PC-9 (cell line): ENCODE results near the gene SUGCT. TPM values are rescaled to one million over a fixed set of nuclear protein-coding genes. Genes with fewer than 3 reads are reported as not detected.

ENCODE experiments used
- Bru-seq: library from RNA; stranded (reverse); fragments of 400-500 nt; gene quantifications from one replicate; lab custom pipeline; 2021; lab: Mats Ljungman, UMichigan
- BruChase-seq, 2 experiments: library from RNA; stranded (reverse); fragments of 400-500 nt; gene quantifications; one replicate each; lab custom pipeline; 2021; lab: Mats Ljungman, UMichigan
- BruUV-seq: library from RNA; stranded (reverse); fragments of 400-500 nt; replicated peaks from 2 replicates; lab custom pipeline; 2021; lab: Mats Ljungman, UMichigan
- CTCF ChIA-PET: fragments of 300-600 bp; sonication (Branson Sonifier 250); formaldehyde crosslinking; loops from one replicate; lab custom pipeline; 2022; ENCODE audit warnings: antibody characterized with exemption; lab: Charles Lee
- POLR2A ChIA-PET: fragments of 300-600 bp; sonication (Branson Sonifier 250); formaldehyde crosslinking; loops from one replicate; lab custom pipeline; 2022; ENCODE audit warnings: antibody characterized with exemption; ENCODE audit not compliant: unreplicated experiment; lab: Charles Lee
- DNase-seq, 2 experiments: peaks; one replicate each; pipeline versions ENCODE4 v3.0.0 to v3.0.0-alpha.2; 2015 to 2022; ENCODE audit warnings: mixed read lengths in 1 of 2
- H2AFZ ChIP-seq: fragments of 200-600 bp; sonication (generic); 2 replicates; pipeline ENCODE4 v1.8.1; 2017; ENCODE audit warnings: antibody characterized with exemption
- H3F3A ChIP-seq: fragments of 200-600 bp; sonication (generic); 2 replicates; pipeline ENCODE4 v1.8.1; 2017; ENCODE audit warnings: antibody characterized with exemption, mild to moderate bottlenecking, low read depth; ENCODE audit not compliant: insufficient read depth
- H3K27ac ChIP-seq: fragments of 200-600 bp; sonication (generic); 2 replicates; pipeline ENCODE4 v1.6.1; 2016; ENCODE audit warnings: mixed run types
- H3K27me3 ChIP-seq: fragments of 200-600 bp; sonication (generic); 2 replicates; pipeline ENCODE4 v1.6.1; 2016; ENCODE audit warnings: low read depth, mixed run types; ENCODE audit not compliant: insufficient read depth
- H3K36me3 ChIP-seq: fragments of 200-600 bp; sonication (generic); 2 replicates; pipeline ENCODE4 v1.6.1; 2016; ENCODE audit warnings: low read depth, mixed run types
- H3K4me1 ChIP-seq: fragments of 200-600 bp; sonication (generic); replicated peaks from 2 replicates; pipeline ENCODE4 v1.6.1; 2016; ENCODE audit warnings: mixed run types; ENCODE audit not compliant: insufficient read depth
- H3K4me2 ChIP-seq: fragments of 200-600 bp; sonication (generic); 2 replicates; pipeline ENCODE4 v1.6.1; 2017; ENCODE audit warnings: mixed run types
- H3K4me3 ChIP-seq: fragments of 200-600 bp; sonication (generic); 2 replicates; pipeline ENCODE4 v1.6.1; 2016; ENCODE audit warnings: mixed run types
- H3K79me2 ChIP-seq: fragments of 200-600 bp; sonication (generic); 2 replicates; pipeline ENCODE4 v1.6.1; 2017; ENCODE audit warnings: low read depth, mixed run types
- H3K9me2 ChIP-seq: fragments of 200-600 bp; sonication (generic); 2 replicates; pipeline ENCODE4 v1.8.1; 2017; ENCODE audit warnings: mild to moderate bottlenecking; ENCODE audit not compliant: insufficient read depth
- H3K9me3 ChIP-seq: fragments of 200-600 bp; sonication (generic); 2 replicates; pipeline ENCODE4 v1.8.1; 2016; ENCODE audit warnings: low read depth; ENCODE audit not compliant: insufficient read depth
- H4K20me1 ChIP-seq: fragments of 200-600 bp; sonication (generic); 2 replicates; pipeline ENCODE4 v1.8.1; 2017; ENCODE audit not compliant: insufficient read depth
- CTCF ChIP-seq: fragments of 200-600 bp; sonication (generic); conservative IDR thresholded peaks from 2 replicates; pipeline ENCODE4 v1.6.1; 2017; ENCODE audit warnings: mixed run types, antibody characterized with exemption, mild to moderate bottlenecking, moderate library complexity
- EZH2 ChIP-seq: fragments of 200-600 bp; sonication (generic); IDR thresholded peaks from 2 replicates; pipeline ENCODE4 v1.8.0; 2017; ENCODE audit warnings: antibody characterized with exemption, low read depth
- intact Hi-C: fragments of 100-400 bp; cut with micrococcal nuclease; formaldehyde crosslinking; loops from one replicate; pipeline ENCODE4 v1.10.0; 2022; ENCODE audit not compliant: unreplicated experiment
- long read RNA-seq: library from polyadenylated mRNA; stranded (forward); transcript quantifications from one replicate; pipeline ENCODE4 v2.0.0, GENCODE V29; 2022
- total RNA-seq: library from RNA; stranded (reverse); gene quantifications from 2 replicates; pipeline ENCODE4 v1.2.3, GENCODE V29; 2021

SUGCT gene
- total RNA-seq: 2.7 and 3.5 TPM in 2 replicates
- percentile 40 among the genes with signal in this experiment for Bru-seq, nascent RNA
- percentile 44 among the genes with signal in this experiment for BruChase-seq, experiment 1, labeled RNA remaining after a 2-hour chase
- percentile 31 among the genes with signal in this experiment for BruChase-seq, experiment 2, labeled RNA remaining after a 6-hour chase
- long read RNA-seq, partial matches to known transcripts: 0 of 12 reads
- long read RNA-seq, other reads (novel, unspliced or antisense): 11 of 12 reads

GRCh38 chr7:40134428-40135316 lies at the start of gene SUGCT, which contains the start of gene MPLKIP:
SUGCT (plus strand) TSS chr7:40135005.
MPLKIP (minus strand) TSS chr7:40134622; CDS start chr7:40134567, 55 bp downstream.
- H3K4me1 ChIP-seq: peaks cover 17% of the 10 kb centered on the region
- peak within 1 kb of the TSS; percentile 90 for H3K4me2 ChIP-seq
- intact Hi-C loops: loop anchor here (1.0 to 5.0 kb wide), 4 partner anchors 17 to 402 kb away; no protein-coding TSS in a partner anchor
- no peaks in the 10 kb centered on the region for H3K27me3 ChIP-seq
- peaks cover 48% of the 10 kb centered on the region for H3K79me2 ChIP-seq
- TSS peak; percentile 73 for BruUV-seq
- peaks cover 31% of the 10 kb centered on the region for H4K20me1 ChIP-seq
- peaks cover 6% of the 10 kb centered on the region; the same call in 1 of the 2 replicates for H3K9me3 ChIP-seq
- peak; percentile 80 to 90 for DNase-seq
- H3K36me3 ChIP-seq: peaks cover 7% of the 10 kb centered on the region
- no peaks in the 10 kb centered on the region for H3K9me2 ChIP-seq
- peak within 1 kb of the TSS; percentile 97 for H3K4me3 ChIP-seq
- H3F3A ChIP-seq: 0 out of 2 replicates have a peak, but pooled peaks cover 8% of the 10 kb centered on the region
- H2AFZ ChIP-seq: peak within 1 kb of the TSS; percentile 88
- peak; percentile 99 for TF ChIP-seq CTCF
- no peak for TF ChIP-seq EZH2
- ChIA-PET POLR2A (interaction anchor here (0.6 to 0.7 kb wide), 4 partner anchors 13 to 1596 kb away, joined by 4 to 28 read pairs (median 5); no protein-coding TSS in a partner anchor), CTCF (interaction anchor here (0.6 to 0.7 kb wide), 2 partner anchors 17 to 45 kb away, joined by 3 read pairs; no protein-coding TSS in a partner anchor)
- H3K27ac ChIP-seq: peak within 1 kb of the TSS; percentile 75

GRCh38 chr7:40092182-40092581 lies 42.6 kb upstream of the SUGCT start:
- Histone ChIP-seq H3K9me2 (no peaks in the 10 kb centered on the region), H4K20me1 (peaks cover 5% of the 10 kb centered on the region; the same call in 1 of the 2 replicates), H3K4me3 (no peak overlapping the region), H3K27me3 (no peaks in the 10 kb centered on the region), H3K36me3 (peaks cover 42% of the 10 kb centered on the region; the same call in 1 of the 2 replicates), H2AFZ (no peak overlapping the region), H3K4me2 (no peak overlapping the region), H3F3A (peaks cover 16% of the 10 kb centered on the region; the same call in 1 of the 2 replicates), H3K79me2 (no peaks in the 10 kb centered on the region), H3K27ac (no peak overlapping the region), H3K4me1 (no peaks in the 10 kb centered on the region), H3K9me3 (no peaks in the 10 kb centered on the region)
- CTCF ChIA-PET: no interaction called here
- no peak for DNase-seq
- POLR2A ChIA-PET: interaction anchor here (0.6 kb wide), 1 partner anchor 201 kb away, joined by 3 read pairs; no protein-coding TSS in a partner anchor
- TF ChIP-seq CTCF: no peak
- no peak for TF ChIP-seq EZH2
- BruUV-seq: no TSS peak
- intact Hi-C loops: no loop called here
